Testis (tissue), 2 donors: ENCODE measurements around the gene MATN1.

Source experiments
- CTCF ChIP-seq, 3 experiments: fragments of 450-650 bp in 2 of 3; fragments of 200-600 bp in 1 of 3; sonication (generic) in 1 of 3; IDR thresholded peaks; one replicate each; pipeline ENCODE4 v1.5.1; 2016 to 2019; ENCODE audit warnings: antibody characterized with exemption in 3 of 3, mild to moderate bottlenecking in 2 of 3, moderate library complexity in 1 of 3
- POLR2A ChIP-seq: fragments of 450-650 bp; IDR thresholded peaks from one replicate; pipeline ENCODE4 v1.6.1; 2017; ENCODE audit warnings: antibody characterized with exemption, mild to moderate bottlenecking, moderate library complexity

- TF ChIP-seq POLR2A (no peak), CTCF (IDR thresholded peaks at IDR 0.05) (no peak)
Observed at GRCh38 chr1:30714536-30715090, 8.8 kb downstream of the MATN1 start.
